ENCODE results near the gene LAMB3. TPM values are rescaled to one million over a fixed set of nuclear protein-coding genes. Genes with fewer than 3 reads are reported as not detected.

The LAMB3 gene
- total RNA-seq, 1 experiment from 2014 or later, result 473 TPM

DNA sequence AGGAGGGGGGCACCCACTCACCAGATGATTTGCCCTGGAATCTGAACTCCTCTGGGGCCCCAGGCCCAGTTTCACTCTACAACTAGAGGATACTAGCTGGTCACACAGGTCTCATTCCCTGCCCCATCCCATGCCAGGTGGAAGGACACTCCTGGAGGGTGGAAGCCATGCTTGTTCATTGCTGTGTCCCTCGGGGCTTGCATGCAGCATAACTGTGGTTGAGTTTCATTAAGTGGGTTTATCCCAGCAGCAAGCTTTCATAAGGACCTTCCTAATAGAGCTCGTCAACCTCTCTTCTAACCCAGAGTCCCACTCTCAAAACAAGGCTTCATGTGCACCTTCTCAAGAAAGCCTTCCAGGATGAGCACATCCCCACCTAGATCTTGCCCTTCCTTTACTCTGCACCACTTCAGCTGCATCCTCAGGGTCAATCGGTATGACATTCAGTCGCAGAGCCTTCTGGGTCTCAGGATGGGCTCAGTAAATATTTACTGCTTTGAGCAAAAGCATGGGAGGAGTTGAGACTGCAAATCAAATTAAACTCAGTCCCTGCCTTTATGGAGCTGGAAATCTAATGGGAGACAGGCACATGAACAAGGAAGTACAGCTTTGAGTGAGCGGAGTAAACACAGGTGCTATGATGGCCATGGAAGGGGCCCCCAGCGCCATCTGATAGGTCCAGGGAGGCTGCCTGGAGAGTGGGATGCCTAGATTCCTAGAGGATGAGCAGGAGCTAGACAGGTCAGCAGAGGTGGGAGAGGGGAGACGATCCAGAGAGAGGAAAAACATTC, 32.3 kb downstream of the LAMB3 start:
- Histone ChIP-seq H3K27me3 (ENCODE audit: low read length) (no peaks in the 10 kb centered on the region), H3K4me1 (ENCODE audit: insufficient read depth, low read length) (no peaks in the 10 kb centered on the region), H3K4me3 (ENCODE audit: low read length) (no peak overlapping the region), H4K20me1 (ENCODE audit: low read length) (peaks cover 40% of the 10 kb centered on the region), H3K79me2 (ENCODE audit: low read length) (no peaks in the 10 kb centered on the region), H2AFZ (ENCODE audit: low read length) (no peak overlapping the region), H3K36me3 (ENCODE audit: low read depth, low read length) (peaks cover 100% of the 10 kb centered on the region), H3K9me2 (replicated peaks; ENCODE audit: low read length) (no peaks in the 10 kb centered on the region), H3F3A (ENCODE audit: low read length, unreplicated experiment) (peaks cover 21% of the 10 kb centered on the region), H3K9me3 (ENCODE audit: low read length) (no peaks in the 10 kb centered on the region), H3K27ac (ENCODE audit: low read length) (no peak overlapping the region), H3K4me2 (ENCODE audit: low read length) (no peak overlapping the region), H3K9ac (ENCODE audit: low read length) (no peak overlapping the region)
- TF ChIP-seq EZH2phosphoT487 (IDR thresholded peaks at IDR 0.05; ENCODE audit: borderline replicate concordance, low read length) (no peak), EZH2 (IDR thresholded peaks at IDR 0.05; ENCODE audit: low read length, unreplicated experiment) (no peak)
- TF ChIP-seq, protein P1, sequence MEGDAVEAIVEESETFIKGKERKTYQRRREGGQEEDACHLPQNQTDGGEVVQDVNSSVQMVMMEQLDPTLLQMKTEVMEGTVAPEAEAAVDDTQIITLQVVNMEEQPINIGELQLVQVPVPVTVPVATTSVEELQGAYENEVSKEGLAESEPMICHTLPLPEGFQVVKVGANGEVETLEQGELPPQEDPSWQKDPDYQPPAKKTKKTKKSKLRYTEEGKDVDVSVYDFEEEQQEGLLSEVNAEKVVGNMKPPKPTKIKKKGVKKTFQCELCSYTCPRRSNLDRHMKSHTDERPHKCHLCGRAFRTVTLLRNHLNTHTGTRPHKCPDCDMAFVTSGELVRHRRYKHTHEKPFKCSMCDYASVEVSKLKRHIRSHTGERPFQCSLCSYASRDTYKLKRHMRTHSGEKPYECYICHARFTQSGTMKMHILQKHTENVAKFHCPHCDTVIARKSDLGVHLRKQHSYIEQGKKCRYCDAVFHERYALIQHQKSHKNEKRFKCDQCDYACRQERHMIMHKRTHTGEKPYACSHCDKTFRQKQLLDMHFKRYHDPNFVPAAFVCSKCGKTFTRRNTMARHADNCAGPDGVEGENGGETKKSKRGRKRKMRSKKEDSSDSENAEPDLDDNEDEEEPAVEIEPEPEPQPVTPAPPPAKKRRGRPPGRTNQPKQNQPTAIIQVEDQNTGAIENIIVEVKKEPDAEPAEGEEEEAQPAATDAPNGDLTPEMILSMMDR (conservative IDR thresholded peaks at IDR 0.05; ENCODE audit: low read depth, low read length), result no peak
- ATAC-seq, result no peak
- no TSS peak for BruUV-seq (replicated peaks)
- ChIA-PET CTCF (interaction anchor here (1.0 kb wide), 1 partner anchor 50 kb away, joined by 4 read pairs; no protein-coding TSS in a partner anchor), POLR2A (ENCODE audit: unreplicated experiment) (no interaction called here)
- DNase-seq, result no peak
- intact Hi-C loops (cut with micrococcal nuclease), result loop anchor here (2.0 kb wide), 1 partner anchor 17 kb away; no protein-coding TSS in a partner anchor

DNA sequence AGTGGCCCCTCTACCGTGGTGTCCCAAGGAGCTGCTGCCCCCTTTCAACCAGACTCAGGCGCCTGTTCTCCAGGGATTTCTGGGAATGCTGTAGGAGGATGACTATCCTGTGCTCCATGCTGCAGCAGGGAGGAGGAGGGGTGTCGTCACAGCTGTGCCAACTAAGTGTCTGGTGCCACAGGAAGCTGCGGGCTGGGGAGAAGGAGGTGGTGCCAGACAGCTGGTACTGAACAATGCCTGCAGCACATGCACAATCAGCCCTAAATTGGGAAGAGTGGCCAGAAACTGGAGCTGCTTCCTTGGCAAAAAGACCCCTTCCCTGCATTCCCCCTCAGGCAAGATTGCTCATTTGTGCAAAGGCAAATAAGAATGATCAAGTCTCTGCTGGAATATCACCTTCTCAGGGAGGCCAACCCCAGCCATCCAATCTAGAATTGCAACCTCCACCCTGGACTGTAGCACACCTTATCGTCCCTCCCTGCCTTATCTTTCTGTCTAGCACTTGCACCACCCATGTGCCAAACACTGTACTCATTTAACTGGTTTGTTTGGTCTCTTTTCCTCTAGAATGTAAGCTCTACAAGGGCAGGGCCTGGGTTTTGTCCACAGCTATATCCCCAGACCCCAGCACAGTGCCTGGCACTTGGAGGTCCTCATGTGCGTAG, 33.3 kb downstream of the LAMB3 start:
- CTCF ChIA-PET, result no interaction called here
- Histone ChIP-seq H3K9ac (ENCODE audit: low read length) (no peak overlapping the region), H3K4me2 (ENCODE audit: low read length) (no peak overlapping the region), H3K36me3 (ENCODE audit: low read depth, low read length) (peaks cover 100% of the 10 kb centered on the region), H3K27ac (ENCODE audit: low read length) (no peak overlapping the region), H3K4me1 (ENCODE audit: insufficient read depth, low read length) (no peaks in the 10 kb centered on the region), H2AFZ (ENCODE audit: low read length) (no peak overlapping the region), H3K27me3 (ENCODE audit: low read length) (no peaks in the 10 kb centered on the region), H3K4me3 (ENCODE audit: low read length) (no peak overlapping the region), H4K20me1 (ENCODE audit: low read length) (peaks cover 42% of the 10 kb centered on the region), H3K9me3 (ENCODE audit: low read length) (no peaks in the 10 kb centered on the region), H3F3A (ENCODE audit: low read length, unreplicated experiment) (peaks cover 23% of the 10 kb centered on the region), H3K9me2 (replicated peaks; ENCODE audit: low read length) (no peaks in the 10 kb centered on the region), H3K79me2 (ENCODE audit: low read length) (no peaks in the 10 kb centered on the region)
- ATAC-seq (no peak), DNase-seq (no peak)
- BruUV-seq (replicated peaks), result no TSS peak
- TF ChIP-seq EZH2 (IDR thresholded peaks at IDR 0.05; ENCODE audit: low read length, unreplicated experiment) (no peak), EZH2phosphoT487 (IDR thresholded peaks at IDR 0.05; ENCODE audit: borderline replicate concordance, low read length) (no peak)
- TF ChIP-seq, protein P1 (conservative IDR thresholded peaks at IDR 0.05; ENCODE audit: low read depth, low read length), result no peak
- intact Hi-C loops (cut with micrococcal nuclease), result no loop called here
- POLR2A ChIA-PET (ENCODE audit: unreplicated experiment), result no interaction called here

DNA sequence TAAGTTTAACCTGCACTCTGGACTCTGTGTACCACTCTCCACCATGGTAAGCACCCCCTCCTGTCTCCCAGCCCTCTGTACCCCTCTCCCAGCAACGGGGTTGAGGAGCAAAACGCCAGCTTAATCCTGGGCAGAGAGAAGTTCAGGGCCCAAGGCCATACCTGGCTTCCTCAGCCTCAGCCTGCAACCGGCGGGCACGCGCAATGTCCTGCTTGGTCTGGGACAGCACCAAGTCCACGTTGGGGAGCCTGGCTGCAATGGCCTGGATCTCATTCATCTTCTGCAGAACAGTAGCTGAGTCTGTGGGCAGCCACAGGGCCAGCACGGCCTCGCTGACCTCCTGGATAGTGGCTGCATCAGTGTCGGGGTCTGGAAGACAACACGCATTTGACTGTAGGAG, 33.9 kb downstream of the LAMB3 start:
- Histone ChIP-seq H3K36me3 (ENCODE audit: low read depth, low read length) (peaks cover 97% of the 10 kb centered on the region), H3K79me2 (ENCODE audit: low read length) (no peaks in the 10 kb centered on the region), H3K4me1 (ENCODE audit: insufficient read depth, low read length) (no peaks in the 10 kb centered on the region), H3K27me3 (ENCODE audit: low read length) (no peaks in the 10 kb centered on the region), H3K9me3 (ENCODE audit: low read length) (no peaks in the 10 kb centered on the region), H3K9ac (ENCODE audit: low read length) (no peak overlapping the region), H3K9me2 (replicated peaks; ENCODE audit: low read length) (no peaks in the 10 kb centered on the region), H3K4me2 (ENCODE audit: low read length) (no peak overlapping the region), H3F3A (ENCODE audit: low read length, unreplicated experiment) (peaks cover 28% of the 10 kb centered on the region), H3K27ac (ENCODE audit: low read length) (no peak overlapping the region), H4K20me1 (ENCODE audit: low read length) (peaks cover 45% of the 10 kb centered on the region), H2AFZ (ENCODE audit: low read length) (no peak overlapping the region), H3K4me3 (ENCODE audit: low read length) (no peak overlapping the region)
- POLR2A ChIA-PET (ENCODE audit: unreplicated experiment), result no interaction called here
- intact Hi-C loops (cut with micrococcal nuclease), result no loop called here
- TF ChIP-seq, protein P1 (conservative IDR thresholded peaks at IDR 0.05; ENCODE audit: low read depth, low read length), result no peak
- no peak for TF ChIP-seq EZH2 (IDR thresholded peaks at IDR 0.05; ENCODE audit: low read length, unreplicated experiment)
- DNase-seq (no peak), ATAC-seq (no peak)
- CTCF ChIA-PET, result no interaction called here
- no TSS peak for BruUV-seq (replicated peaks)

Data from PC-3 (cell line).